SHP77 treated with DMSO at 0.1 percent for 48 hours (cell line): ENCODE results near the gene TK1.
A peak's percentile ranks its signal among the peaks of the same experiment; 100 is the strongest.
"Not testable (repeated sequence)": the region's sequence is repeated elsewhere in the genome, so short reads cannot be mapped to it uniquely, and the experiment has no call there.

Experiments
- DNase-seq: peaks from one replicate; lab custom pipeline; 2025; lab: John Stamatoyannopoulos, UW

The TK1 gene

GRCh38 chr17:78176548-78177025, 10.3 kb downstream of the TK1 start:
- peak; percentile 78 for DNase-seq

GRCh38 chr17:78175643-78175981, 11.2 kb downstream of the TK1 start:
- no peak for DNase-seq

- DNase-seq: peak; percentile 83
Observed at GRCh38 chr17:78174870-78175642, 11.8 kb downstream of the TK1 start.

- DNase-seq: peak; percentile 88
Observed at GRCh38 chr17:78174346-78174869, 12.4 kb downstream of the TK1 start.

- no peak for DNase-seq
Observed at GRCh38 chr17:78173097-78173715, 13.6 kb downstream of the TK1 start.

GRCh38 chr17:78172249-78173051, 14.4 kb downstream of the TK1 start:
- DNase-seq: no peak

- not testable (repeated sequence) for DNase-seq
Observed at GRCh38 chr17:78171591-78172248, 15.1 kb downstream of the TK1 start.

- DNase-seq: no peak
Observed at GRCh38 chr17:78170692-78171590, 15.9 kb downstream of the TK1 start.

- no peak for DNase-seq
Observed at GRCh38 chr17:78168903-78169793, 17.7 kb downstream of the TK1 start.

GRCh38 chr17:78168242-78168902, 18.5 kb downstream of the TK1 start, which contains the start of gene SYNGR2:
TSS of gene SYNGR2 (plus strand) at chr17:78168581. CDS start at chr17:78168617, 36 bp downstream.
- peak; percentile 43 for DNase-seq

- DNase-seq: no peak
Observed at GRCh38 chr17:78166416-78166815, 20.4 kb downstream of the TK1 start.

GRCh38 chr17:78164748-78165607, 21.9 kb downstream of the TK1 start:
- DNase-seq: no peak

GRCh38 chr17:78163881-78164747, 22.7 kb downstream of the TK1 start:
- DNase-seq: no peak

GRCh38 chr17:78159575-78160158, 27.2 kb downstream of the TK1 start:
- DNase-seq: no peak

- no peak for DNase-seq
Observed at GRCh38 chr17:78154903-78155811, 31.7 kb downstream of the TK1 start.

- DNase-seq: no peak
Observed at GRCh38 chr17:78151514-78152008, 35.3 kb downstream of the TK1 start.
